GM12878 (cell line): ENCODE results near the gene SPAG6. TPM values are rescaled to one million over a fixed set of nuclear protein-coding genes. Genes with fewer than 3 reads are reported as not detected.

Experiments
- ATAC-seq: fragments of 200-7000 bp; cut with Tn5 transposase; 3 replicates; pipeline ENCODE4 v1.9.1; 2020; ENCODE audit warnings: mild to moderate bottlenecking, moderate library complexity
- BruUV-seq: library from RNA; stranded (reverse); fragments of 400-500 nt; replicated peaks from 2 replicates; lab custom pipeline; 2021; lab: Mats Ljungman, UMichigan
- CTCF ChIA-PET: fragments of 300-600 bp; sonication (Branson Sonifier 250); formaldehyde crosslinking; extraction: SDS; loops from one replicate; lab custom pipeline; 2021; ENCODE audit warnings: inconsistent platforms; lab: Yijun Ruan, JAX
- POLR2A ChIA-PET: fragments of 350-600 bp; formaldehyde crosslinking; extraction: SDS; loops from one replicate; lab custom pipeline; 2021; ENCODE audit warnings: inconsistent platforms; lab: Charles Lee
- RAD21 ChIA-PET: fragments of 300-600 bp; sonication (Branson Sonifier 250); formaldehyde crosslinking; loops from one replicate; lab custom pipeline; 2023; ENCODE audit warnings: antibody characterized with exemption; ENCODE audit not compliant: unreplicated experiment; lab: Charles Lee
- SMC1A ChIA-PET: fragments of 300-600 bp; sonication (Branson Sonifier 250); formaldehyde crosslinking; loops from one replicate; lab custom pipeline; 2023; ENCODE audit not compliant: unreplicated experiment, uncharacterized antibody; lab: Charles Lee
- DNase-seq: peaks from one replicate; pipeline ENCODE4 v3.0.0-alpha.2; 2011; ENCODE audit warnings: low read depth, low spot score
- FAIRE-seq: peaks from 3 replicates; lab custom pipeline; 2011; peaks lifted over from hg19 to GRCh38; lab: Jason Lieb, UNC
- H2AFZ ChIP-seq: 2 replicates; pipeline ENCODE4 v1.6.0; 2011; ENCODE audit warnings: low read depth, low read length, control low read depth; ENCODE audit not compliant: control insufficient read depth
- H3K27ac ChIP-seq: 2 replicates; pipeline ENCODE4 v1.5.1; 2011; ENCODE audit warnings: control low read depth; ENCODE audit not compliant: control insufficient read depth, insufficient read depth
- H3K27me3 ChIP-seq, 2 experiments: replicated peaks in 1 of 2; 2 replicates each; pipeline versions ENCODE4 v1.6.0 to v1.6.1; 2011; ENCODE audit warnings: low read length in 1 of 2; ENCODE audit not compliant: control insufficient read depth in 2 of 2, insufficient read depth in 2 of 2
- H3K36me3 ChIP-seq, 2 experiments: 2 replicates each; pipeline ENCODE4 v1.5.1; 2011; ENCODE audit warnings: low read length in 1 of 2; ENCODE audit not compliant: control insufficient read depth in 2 of 2, insufficient read depth in 2 of 2
- H3K4me1 ChIP-seq: 2 replicates; pipeline ENCODE4 v1.6.1; 2011; ENCODE audit warnings: mild to moderate bottlenecking, low read length, moderate library complexity, mixed read lengths; ENCODE audit not compliant: control insufficient read depth, insufficient read depth
- H3K4me2 ChIP-seq: 2 replicates; pipeline ENCODE4 v1.6.0; 2011; ENCODE audit warnings: control low read depth; ENCODE audit not compliant: control insufficient read depth, insufficient read depth
- H3K4me3 ChIP-seq: fragments of 200-600 bp; sonication (generic); 2 replicates; pipeline ENCODE4 v1.5.1; 2016
- H3K79me2 ChIP-seq: 2 replicates; pipeline ENCODE4 v1.6.0; 2011; ENCODE audit warnings: low read length; ENCODE audit not compliant: control insufficient read depth, insufficient read depth
- H3K9ac ChIP-seq: 2 replicates; pipeline ENCODE4 v1.8.0; 2011; ENCODE audit warnings: low read length, control low read depth, mixed read lengths; ENCODE audit not compliant: control insufficient read depth, insufficient read depth
- H3K9me3 ChIP-seq: replicated peaks from 3 replicates; pipeline ENCODE4 v1.5.1; 2011; ENCODE audit warnings: mild to moderate bottlenecking, low read length; ENCODE audit not compliant: control insufficient read depth, insufficient read depth
- H4K20me1 ChIP-seq: 2 replicates; pipeline ENCODE4 v1.6.0; 2011; ENCODE audit not compliant: control insufficient read depth, insufficient read depth
- CBX3 ChIP-seq: fragments of 200-600 bp; sonication (generic); IDR thresholded peaks from 2 replicates; pipeline ENCODE4 v1.6.1; 2016; ENCODE audit warnings: low read depth, borderline replicate concordance
- E2F4 ChIP-seq: IDR thresholded peaks from 2 replicates; pipeline ENCODE4 v1.6.1; 2012; ENCODE audit warnings: low read depth, low read length, improper control_type of control experiment
- ELK1 ChIP-seq: IDR thresholded peaks from 2 replicates; pipeline ENCODE4 v1.6.1; 2012; ENCODE audit warnings: low read depth, low read length, improper control_type of control experiment
- EP300 ChIP-seq, 2 experiments: fragments of 150-350 bp in 1 of 2; IDR thresholded peaks; 2 replicates each; pipeline ENCODE4 v1.6.1; 2011 to 2012; ENCODE audit warnings: low read depth in 2 of 2, low read length in 2 of 2, borderline replicate concordance in 1 of 2, improper control_type of control experiment in 1 of 2, inconsistent platforms in 1 of 2; ENCODE audit not compliant: control insufficient read depth in 1 of 2
- ETV6 ChIP-seq, 2 experiments: fragments of 450-650 bp in 1 of 2; IDR thresholded peaks in 1 of 2; conservative IDR thresholded peaks in 1 of 2; 2 replicates each; pipeline ENCODE4 v1.6.1; 2014; ENCODE audit warnings: antibody characterized with exemption in 1 of 2, borderline replicate concordance in 1 of 2, low read depth in 1 of 2, mild to moderate bottlenecking in 1 of 2, moderate library complexity in 1 of 2
- GABPA ChIP-seq: IDR thresholded peaks from 2 replicates; pipeline ENCODE4 v1.6.1; 2014; ENCODE audit warnings: antibody characterized with exemption, low read depth, mild to moderate bottlenecking, inconsistent platforms
- LARP7 ChIP-seq: fragments of 450-650 bp; IDR thresholded peaks from 2 replicates; pipeline ENCODE4 v1.6.1; 2017; ENCODE audit warnings: mild to moderate bottlenecking
- SREBF1 ChIP-seq: IDR thresholded peaks from 2 replicates; pipeline ENCODE4 v1.6.1; 2012; ENCODE audit warnings: mild to moderate bottlenecking, low read length
- USF1 ChIP-seq: IDR thresholded peaks from 2 replicates; pipeline ENCODE4 v1.6.1; 2011; ENCODE audit warnings: borderline replicate concordance, low read depth, mild to moderate bottlenecking, moderate library complexity, mixed read lengths, low read length; ENCODE audit not compliant: insufficient read depth; ENCODE audit errors: extremely low read length
- WRNIP1 ChIP-seq: IDR thresholded peaks from 2 replicates; pipeline ENCODE4 v1.6.1; 2011; ENCODE audit warnings: low read depth, low read length, improper control_type of control experiment, borderline replicate concordance
- YBX1 ChIP-seq: fragments of 450-650 bp; IDR thresholded peaks from 2 replicates; pipeline ENCODE4 v1.6.1; 2016; ENCODE audit warnings: antibody characterized with exemption
- ZBTB33 ChIP-seq: fragments of 450-650 bp; IDR thresholded peaks from 2 replicates; pipeline ENCODE4 v1.6.1; 2017; ENCODE audit warnings: mild to moderate bottlenecking
- ZBTB4 ChIP-seq: fragments of 450-650 bp; formaldehyde crosslinking; IDR thresholded peaks from 2 replicates; pipeline ENCODE4 v1.4.0; 2022; ENCODE audit warnings: mild to moderate bottlenecking, moderate library complexity
- WGBS: methylation state at CpG from one replicate; pipeline ENCODE4 v1.1.6; 2016; ENCODE audit warnings: low lambda C conversion rate; ENCODE audit not compliant: insufficient replicate concordance, insufficient coverage; ENCODE audit errors: missing lambda C conversion rate; 5-methylcytosine and 5-hydroxymethylcytosine counted together
- in situ Hi-C: fragments of 300-500 bp; cut with MboI; formaldehyde crosslinking; loops from 9 replicates; pipeline ENCODE4 v1.14.3; 2018; ENCODE audit warnings: mixed read lengths
- intact Hi-C: fragments of 100-400 bp; cut with micrococcal nuclease; formaldehyde crosslinking; loops from one replicate; pipeline ENCODE4 v1.14.2; 2022; ENCODE audit not compliant: unreplicated experiment
- polyA plus RNA-seq, 11 experiments: library from polyadenylated mRNA; depleted of rRNA in 4 of 11; unstranded in 6 of 11; stranded (reverse) in 5 of 11; fragments of >200 nt; fragmentation: Nextera tagmentation in 4 of 11; fragmentation: Illumina TruSeq in 1 of 11; extraction: Ambion mirVana in 4 of 11; extraction: Trizol in 1 of 11; gene quantifications; 1 replicate in 1 of 11; 2 replicates in 10 of 11; pipeline versions ENCODE4 v1.2.1 to v1.2.3, GENCODE V29; 2011 to 2016; ENCODE audit warnings: inconsistent platforms in 2 of 11, missing spikeins in 2 of 11, low read depth in 1 of 11
- total RNA-seq, 4 experiments: library from RNA; depleted of rRNA in 3 of 4; stranded (reverse); fragments of >200 nt in 3 of 4; fragmentation: Illumina TruSeq in 1 of 4; extraction: Trizol in 1 of 4; gene quantifications; 2 replicates each; pipeline versions ENCODE4 v1.2.1 to v1.2.3, GENCODE V29; 2013 to 2021

Gene SPAG6
- total and polyA plus RNA-seq, 10 of the 15 experiments (the other 5 are each of a cell fraction or from before 2014, with no cell fraction given) = 0.13 to 0.99 (median 0.40) TPM; not detected in 1

GRCh38 chr10:22453320-22453719 lies 108.0 kb downstream of the SPAG6 start:
- in situ Hi-C loops (no loop called here), intact Hi-C loops (no loop called here)
- H3K9ac ChIP-seq = no peak overlapping the region
- RAD21 ChIA-PET = no interaction called here
- no peak overlapping the region for H3K4me2 ChIP-seq
- WGBS = 96% methylated on average over 8 of the region's 8 CpGs
- no peak overlapping the region for H3K27ac ChIP-seq
- H3K4me1 ChIP-seq = 0 out of 2 replicates have a peak, but pooled peaks cover 3% of the 10 kb centered on the region
- H3K27me3 ChIP-seq = no peaks in the 10 kb centered on the region
- DNase-seq (no peak), ATAC-seq (no peak), FAIRE-seq (no peak)
- no peaks in the 10 kb centered on the region for H3K36me3 ChIP-seq
- SMC1A ChIA-PET = no interaction called here
- CTCF ChIA-PET = no interaction called here
- no peaks in the 10 kb centered on the region for H4K20me1 ChIP-seq
- BruUV-seq = no TSS peak
- H3K79me2 ChIP-seq = no peaks in the 10 kb centered on the region
- POLR2A ChIA-PET = no interaction called here
- H2AFZ ChIP-seq = no peak overlapping the region
- no peaks in the 10 kb centered on the region; the same call in 2 of the 3 replicates for H3K9me3 ChIP-seq
- H3K4me3 ChIP-seq = no peak overlapping the region
- no peak for TF ChIP-seq ELK1
- no peak for TF ChIP-seq USF1
- no peak for TF ChIP-seq ZBTB4
- no peak for TF ChIP-seq LARP7
- no peak for TF ChIP-seq YBX1
- TF ChIP-seq ETV6 (conservative IDR thresholded peaks at IDR 0.05 in 1 of 2, IDR thresholded peaks at IDR 0.05 in 1 of 2; ENCODE audit: borderline replicate concordance in 1 of 2, low read depth in 1 of 2) = no peak
- no peak for TF ChIP-seq EP300 (IDR thresholded peaks at IDR 0.05; ENCODE audit: borderline replicate concordance in 1 of 2, control insufficient read depth in 1 of 2, low read depth in 2 of 2, low read length in 2 of 2)
- no peak for TF ChIP-seq WRNIP1
- TF ChIP-seq CBX3 = no peak
- TF ChIP-seq SREBF1 = no peak
- TF ChIP-seq ZBTB33 = no peak
- TF ChIP-seq E2F4 = no peak
- no peak for TF ChIP-seq GABPA
